K562 (cell line): ENCODE results near the gene OSBP2.

ENCODE experiments used
- REST ChIP-seq, 2 experiments: fragments of 450-650 bp; formaldehyde crosslinking in 1 of 2; IDR thresholded peaks; 2 replicates each; pipeline versions ENCODE4 v1.4.0 to v1.6.1; 2014 to 2020; ENCODE audit warnings: mild to moderate bottlenecking in 2 of 2, borderline replicate concordance in 1 of 2, low read depth in 1 of 2
- TAF1 ChIP-seq: IDR thresholded peaks from 2 replicates; pipeline ENCODE4 v1.6.1; 2011; ENCODE audit warnings: mild to moderate bottlenecking, low read length, moderate library complexity; ENCODE audit not compliant: insufficient read depth, control insufficient read depth, severe bottlenecking; ENCODE audit errors: extremely low read depth
- TEAD4 ChIP-seq, 2 experiments: sonication (generic) in 1 of 2; formaldehyde crosslinking in 1 of 2; IDR thresholded peaks; 2 replicates each; pipeline versions ENCODE4 v1.6.1 to v1.8.0; 2012 to 2022; ENCODE audit warnings: borderline replicate concordance in 1 of 2, inconsistent platforms in 1 of 2, low read length in 1 of 2, mild to moderate bottlenecking in 1 of 2, missing genetic modification reagents in 1 of 2
- TSHZ1 ChIP-seq: fragments of 250-450 bp; sonication (Bioruptor Pico); IDR thresholded peaks from 2 replicates; pipeline ENCODE4 v1.4.0; 2020; ENCODE audit warnings: mild to moderate bottlenecking, moderate library complexity

DNA sequence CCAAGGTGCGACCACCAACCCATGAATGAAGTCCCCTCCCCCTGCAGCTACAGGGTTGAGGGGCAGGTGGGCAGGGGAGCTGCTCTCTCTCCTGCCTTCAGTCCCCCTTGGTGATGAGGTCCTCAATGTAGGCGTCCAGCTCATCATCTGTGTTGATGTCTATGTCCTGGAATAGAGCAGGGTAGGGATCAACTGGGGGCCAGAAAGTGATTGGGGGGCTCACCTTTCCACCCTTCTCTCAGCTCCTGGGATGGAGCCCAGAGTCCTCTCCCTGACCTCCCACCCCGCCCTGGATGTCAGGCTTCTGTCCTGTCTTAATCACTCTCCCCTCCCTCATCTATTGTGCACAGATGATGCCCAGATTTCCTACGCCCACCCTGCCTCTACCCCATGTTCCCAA lies 232.0 kb downstream of the OSBP2 start:
- TF ChIP-seq REST (IDR thresholded peaks at IDR 0.05; ENCODE audit: borderline replicate concordance) (no peak), REST (CRISPR knock-in tag; IDR thresholded peaks at IDR 0.05; ENCODE audit: low read depth) (no peak), TEAD4 (IDR thresholded peaks at IDR 0.05; ENCODE audit: low read length) (no peak), TEAD4 (CRISPR knock-in tag; IDR thresholded peaks at IDR 0.05; ENCODE audit: borderline replicate concordance) (no peak), TSHZ1 (CRISPR knock-in tag) (no peak), TAF1 (no peak)
